Adipocyte (in vitro differentiated cells): ENCODE measurements around the gene JCAD.
A peak's percentile ranks its signal among the peaks of the same experiment; 100 is the strongest.

ENCODE experiments used
- DNase-seq: peaks from one replicate; pipeline ENCODE4 v3.0.0-alpha.2; 2015; ENCODE audit warnings: low read depth
- H3K27me3 ChIP-seq: replicated peaks from 2 replicates; pipeline ENCODE4 v1.7.0; 2013; ENCODE audit warnings: mild to moderate bottlenecking, low read length, moderate library complexity; ENCODE audit not compliant: control insufficient read depth, insufficient read depth
- H3K36me3 ChIP-seq: 2 replicates; pipeline ENCODE4 v1.7.0; 2013; ENCODE audit warnings: low read length, mild to moderate bottlenecking, moderate library complexity; ENCODE audit not compliant: control insufficient read depth, insufficient read depth, severe bottlenecking
- H3K4me1 ChIP-seq: 2 replicates; pipeline ENCODE4 v1.7.0; 2013; ENCODE audit warnings: mild to moderate bottlenecking, low read length, moderate library complexity; ENCODE audit not compliant: control insufficient read depth, insufficient read depth
- H3K4me3 ChIP-seq: 2 replicates; pipeline ENCODE4 v1.7.0; 2013; ENCODE audit warnings: mild to moderate bottlenecking, low read length, moderate library complexity
- H3K9ac ChIP-seq: 2 replicates; pipeline ENCODE4 v1.7.0; 2013; ENCODE audit warnings: mild to moderate bottlenecking, low read length, moderate library complexity
- H3K9me3 ChIP-seq: 2 replicates; pipeline ENCODE4 v1.7.0; 2013; ENCODE audit warnings: mild to moderate bottlenecking, low read length, moderate library complexity; ENCODE audit not compliant: control insufficient read depth

The JCAD gene

GRCh38 chr10:30093303-30093950 is 34.0 kb upstream of the JCAD start:
- DNase-seq: no peak
- H3K36me3 ChIP-seq: no peaks in the 10 kb centered on the region
- no peak overlapping the region for H3K9ac ChIP-seq
- H3K4me1 ChIP-seq: peaks cover 18% of the 10 kb centered on the region
- no peaks in the 10 kb centered on the region for H3K27me3 ChIP-seq
- H3K4me3 ChIP-seq: no peak overlapping the region
- no peaks in the 10 kb centered on the region for H3K9me3 ChIP-seq

DNA sequence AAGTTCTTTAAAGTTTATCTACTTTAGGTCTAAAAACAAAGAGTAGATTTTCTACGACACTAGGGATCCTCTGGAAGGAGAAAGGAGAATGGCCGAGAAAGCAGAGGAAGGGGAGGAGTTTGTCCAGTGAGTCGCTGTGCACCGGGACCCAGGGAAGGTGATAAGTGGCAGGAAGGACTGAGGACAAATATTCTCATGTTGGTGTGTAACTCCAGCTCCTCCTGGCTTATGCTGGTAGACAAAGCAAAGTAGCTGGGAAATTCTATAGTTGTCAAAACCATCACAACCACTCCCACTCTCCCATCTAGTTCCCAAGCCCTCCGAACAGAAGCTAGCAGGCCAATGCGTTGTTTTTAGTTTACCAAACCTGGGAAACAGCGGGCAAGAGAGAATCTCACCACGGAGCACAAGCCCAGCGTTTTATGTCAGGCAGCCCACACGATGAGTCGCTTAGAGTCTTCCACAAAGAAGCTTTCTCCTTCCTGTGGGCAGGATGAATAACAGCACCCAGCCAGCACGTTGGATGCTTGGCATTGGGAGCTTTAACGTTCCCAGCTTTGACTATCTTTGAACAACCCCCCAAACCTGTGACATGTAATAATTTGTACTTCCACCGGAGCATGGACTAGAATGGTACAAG is 32.9 kb upstream of the JCAD start:
- no peaks in the 10 kb centered on the region for H3K27me3 ChIP-seq
- no peaks in the 10 kb centered on the region for H3K9me3 ChIP-seq
- peak; percentile 14 for DNase-seq

GRCh38 chr10:30091136-30091535 is 31.8 kb upstream of the JCAD start:
- DNase-seq: no peak
- Histone ChIP-seq H3K9me3 (no peaks in the 10 kb centered on the region), H3K4me1 (peaks cover 16% of the 10 kb centered on the region), H3K27me3 (no peaks in the 10 kb centered on the region), H3K9ac (no peak overlapping the region), H3K36me3 (no peaks in the 10 kb centered on the region), H3K4me3 (no peak overlapping the region)

More for the DNA sequence above, 32.9 kb upstream of the JCAD start:
- H3K4me1 ChIP-seq: peaks cover 16% of the 10 kb centered on the region
- H3K36me3 ChIP-seq: no peaks in the 10 kb centered on the region
- H3K4me3 ChIP-seq: no peak overlapping the region
- no peak overlapping the region for H3K9ac ChIP-seq

GRCh38 chr10:30088178-30088577 is 28.8 kb upstream of the JCAD start:
- Histone ChIP-seq H3K36me3 (no peaks in the 10 kb centered on the region), H3K4me1 (peaks cover 16% of the 10 kb centered on the region), H3K4me3 (no peak overlapping the region), H3K9me3 (no peaks in the 10 kb centered on the region), H3K9ac (no peak overlapping the region), H3K27me3 (no peaks in the 10 kb centered on the region)
- DNase-seq: no peak

DNA sequence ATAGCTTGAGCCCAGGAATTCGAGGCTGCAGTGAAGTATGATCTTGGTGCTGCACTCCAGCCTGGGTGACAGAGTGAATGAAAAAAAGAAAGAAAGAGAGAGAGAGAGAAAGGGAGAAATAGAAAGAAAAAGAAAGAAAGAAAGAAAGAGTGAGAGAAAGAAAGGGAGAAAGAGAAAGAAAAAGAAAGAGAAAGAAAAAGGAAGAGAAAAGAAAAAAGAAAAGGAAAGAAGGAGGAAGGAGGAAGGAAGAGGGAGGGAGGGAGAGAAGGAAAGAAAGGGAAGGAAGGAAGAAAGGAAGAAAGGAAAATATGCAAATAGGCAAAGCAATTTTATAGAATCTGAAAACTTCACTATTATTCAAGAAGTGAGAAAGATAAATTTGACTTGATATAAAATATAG is 24.5 kb upstream of the JCAD start:
- peaks cover 9% of the 10 kb centered on the region for H3K4me1 ChIP-seq
- H3K4me3 ChIP-seq: no peak overlapping the region
- no peak overlapping the region for H3K9ac ChIP-seq
- no peaks in the 10 kb centered on the region for H3K36me3 ChIP-seq
- no peaks in the 10 kb centered on the region for H3K27me3 ChIP-seq
- DNase-seq: no peak
- no peaks in the 10 kb centered on the region for H3K9me3 ChIP-seq

DNA sequence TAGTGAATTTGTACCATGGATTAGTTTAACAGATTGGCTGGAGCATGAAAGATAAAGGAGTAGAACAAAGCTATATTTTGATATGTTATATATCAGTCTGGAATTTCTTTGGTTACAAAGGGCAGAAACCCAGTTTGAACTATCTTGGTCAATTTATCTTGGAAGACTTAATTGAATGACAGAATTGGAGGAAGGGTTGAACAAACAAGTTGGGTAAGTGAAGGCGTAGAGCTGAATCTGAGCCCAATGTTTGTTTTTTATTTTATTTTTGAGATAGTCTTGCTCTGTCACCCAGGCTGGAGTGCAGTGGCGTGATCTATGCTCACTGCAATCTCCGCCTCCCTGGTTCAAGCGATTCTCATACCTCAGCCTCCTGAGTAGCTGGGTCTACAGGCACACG is 21.8 kb upstream of the JCAD start:
- DNase-seq: no peak
- peaks cover 4% of the 10 kb centered on the region for H3K4me1 ChIP-seq
- no peak overlapping the region for H3K9ac ChIP-seq
- H3K9me3 ChIP-seq: no peaks in the 10 kb centered on the region
- H3K36me3 ChIP-seq: no peaks in the 10 kb centered on the region
- H3K4me3 ChIP-seq: no peak overlapping the region
- H3K27me3 ChIP-seq: no peaks in the 10 kb centered on the region

DNA sequence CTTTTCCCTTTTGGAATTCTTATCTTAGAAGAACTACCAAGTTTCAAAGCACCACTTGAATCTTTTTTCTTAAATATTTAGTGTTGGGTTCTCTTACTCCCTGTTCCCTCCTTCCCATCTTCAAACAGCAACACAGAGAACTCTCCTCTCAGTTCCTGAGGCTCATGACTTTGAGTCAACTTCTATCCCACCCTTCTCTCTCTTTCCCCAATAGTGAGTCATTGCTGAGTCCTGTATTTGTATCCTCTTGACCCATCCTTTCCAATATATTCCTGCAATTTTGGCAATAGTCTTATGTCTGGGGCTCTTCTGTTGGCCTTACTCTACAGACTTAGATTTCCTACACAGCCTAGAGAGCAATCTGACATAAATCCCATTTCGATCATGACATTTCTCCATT is 20.8 kb upstream of the JCAD start:
- no peaks in the 10 kb centered on the region for H3K9me3 ChIP-seq
- peaks cover 4% of the 10 kb centered on the region for H3K4me1 ChIP-seq
- DNase-seq: no peak
- H3K9ac ChIP-seq: no peak overlapping the region
- H3K36me3 ChIP-seq: no peaks in the 10 kb centered on the region
- H3K27me3 ChIP-seq: no peaks in the 10 kb centered on the region
- H3K4me3 ChIP-seq: no peak overlapping the region

DNA sequence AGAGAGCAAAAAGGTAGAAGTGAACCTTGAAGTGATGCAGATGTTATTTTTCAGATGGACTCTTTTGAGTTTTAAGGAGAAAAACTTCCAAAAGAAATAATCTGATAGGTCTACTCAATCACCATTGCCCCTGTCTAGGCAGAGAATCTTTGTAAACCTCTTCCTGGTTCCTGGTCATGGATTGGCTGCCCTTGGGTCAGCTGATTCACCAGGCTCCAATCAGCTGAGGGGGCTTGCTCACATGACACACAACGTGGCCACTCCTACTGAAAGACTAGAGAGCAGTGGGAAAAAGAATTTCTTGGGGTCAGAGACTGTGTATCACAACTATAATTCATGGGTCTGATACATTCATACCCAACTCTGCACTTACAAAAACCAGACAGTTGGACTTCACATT is 20.0 kb upstream of the JCAD start:
- DNase-seq: no peak
- H3K27me3 ChIP-seq: no peaks in the 10 kb centered on the region
- no peak overlapping the region for H3K4me3 ChIP-seq
- no peaks in the 10 kb centered on the region for H3K9me3 ChIP-seq
- H3K9ac ChIP-seq: no peak overlapping the region
- H3K4me1 ChIP-seq: peaks cover 4% of the 10 kb centered on the region
- no peaks in the 10 kb centered on the region for H3K36me3 ChIP-seq

- no peaks in the 10 kb centered on the region for H3K27me3 ChIP-seq
- DNase-seq: no peak
Measured at GRCh38 chr10:30075481-30075880, 16.1 kb upstream of the JCAD start.

DNA sequence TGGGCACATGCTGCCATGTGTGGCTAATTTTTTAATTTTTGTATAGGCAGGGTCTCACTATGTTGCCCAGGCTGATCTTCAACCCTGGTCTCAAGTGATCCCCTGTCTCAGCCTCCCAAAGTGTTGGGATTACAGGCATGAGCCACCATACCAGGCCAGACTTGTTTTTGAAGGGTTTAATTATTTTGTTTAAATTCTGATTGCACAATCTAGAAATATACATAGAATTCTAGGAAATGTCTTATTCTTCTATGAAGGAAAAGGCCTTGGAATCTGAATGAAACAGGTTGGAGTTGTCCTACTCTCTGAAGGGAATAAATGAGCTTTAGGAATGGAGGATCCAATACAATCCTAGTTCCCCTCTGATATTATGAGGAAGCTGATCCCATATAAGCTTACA is 15.5 kb upstream of the JCAD start:
- Histone ChIP-seq H3K36me3 (no peaks in the 10 kb centered on the region), H3K4me3 (no peak overlapping the region), H3K9ac (no peak overlapping the region), H3K9me3 (no peaks in the 10 kb centered on the region), H3K4me1 (no peaks in the 10 kb centered on the region), H3K27me3 (no peaks in the 10 kb centered on the region)
- no peak for DNase-seq

More at GRCh38 chr10:30075481-30075880, 16.1 kb upstream of the JCAD start:
- Histone ChIP-seq H3K4me1 (no peaks in the 10 kb centered on the region), H3K36me3 (no peaks in the 10 kb centered on the region), H3K9ac (no peak overlapping the region), H3K4me3 (no peak overlapping the region), H3K9me3 (no peaks in the 10 kb centered on the region)

- H3K4me3 ChIP-seq: no peak overlapping the region
- H3K9me3 ChIP-seq: no peaks in the 10 kb centered on the region
- no peak for DNase-seq
- no peaks in the 10 kb centered on the region for H3K4me1 ChIP-seq
- H3K9ac ChIP-seq: no peak overlapping the region
- H3K27me3 ChIP-seq: no peaks in the 10 kb centered on the region
- H3K36me3 ChIP-seq: no peaks in the 10 kb centered on the region
Measured at GRCh38 chr10:30074090-30074489, 14.7 kb upstream of the JCAD start.

DNA sequence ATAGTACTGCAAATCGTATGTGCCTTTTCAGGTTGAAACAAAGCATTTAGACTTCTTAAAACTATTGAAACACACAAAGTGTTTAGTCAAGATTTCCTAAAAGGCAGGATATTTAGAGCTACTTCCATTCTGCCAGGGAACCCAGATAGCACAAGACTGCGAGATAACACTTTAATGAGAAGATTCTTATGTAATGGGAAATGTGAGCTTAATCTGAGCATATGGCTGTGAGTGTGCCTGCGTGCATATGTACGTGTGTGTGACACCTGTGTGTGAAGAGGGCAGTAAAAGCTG is 14.3 kb upstream of the JCAD start:
- no peak for DNase-seq
- Histone ChIP-seq H3K4me3 (no peak overlapping the region), H3K27me3 (no peaks in the 10 kb centered on the region), H3K9ac (no peak overlapping the region), H3K36me3 (no peaks in the 10 kb centered on the region), H3K9me3 (no peaks in the 10 kb centered on the region), H3K4me1 (no peaks in the 10 kb centered on the region)
